Stomach (tissue), 9 donors: ENCODE measurements around the gene VSTM2L. TPM values are rescaled to one million over a fixed set of nuclear protein-coding genes. Genes with fewer than 3 reads are reported as not detected.

Experiments used
- DNase-seq, 2 donors: peaks; one replicate each; pipeline versions ENCODE4 v3.0.0 to v3.0.0-alpha.2; 2013 to 2019
- H3K27ac ChIP-seq, 5 donors: fragments of 200-600 bp in 4 of 5; sonication (generic) in 4 of 5; one replicate each; pipeline ENCODE4 v1.5.1; 2013 to 2019; ENCODE audit warnings: mild to moderate bottlenecking in 1 of 5, moderate library complexity in 1 of 5
- H3K27me3 ChIP-seq, 3 donors: fragments of 200-600 bp; sonication (generic); one replicate each; pipeline ENCODE4 v1.5.1; 2017 to 2019; ENCODE audit warnings: mixed run types in 1 of 3
- H3K36me3 ChIP-seq, 4 donors: fragments of 200-600 bp; sonication (generic); 1 replicate in 3 of 4; 2 replicates in 1 of 4; pipeline ENCODE4 v1.5.1; 2016 to 2019
- H3K4me1 ChIP-seq, 4 donors: fragments of 200-600 bp; sonication (generic); one replicate each; pipeline ENCODE4 v1.5.1; 2016 to 2019
- H3K4me3 ChIP-seq, 4 donors: fragments of 200-600 bp; sonication (generic) in 3 of 4; one replicate each; pipeline ENCODE4 v1.5.1; 2016 to 2019; ENCODE audit warnings: mild to moderate bottlenecking in 1 of 4
- H3K9me3 ChIP-seq, 4 donors: fragments of 200-600 bp; sonication (generic); one replicate each; pipeline ENCODE4 v1.5.1; 2016 to 2019
- EP300 ChIP-seq: sonication (generic); formaldehyde crosslinking; IDR thresholded peaks from one replicate; pipeline ENCODE4 v1.6.1; 2017; ENCODE audit warnings: antibody characterized with exemption
- POLR2A ChIP-seq, 4 donors: fragments of 450-650 bp; IDR thresholded peaks; one replicate each; pipeline ENCODE4 v1.6.1; 2016; ENCODE audit warnings: antibody characterized with exemption in 4 of 4, control low read depth in 2 of 4, mild to moderate bottlenecking in 1 of 4, moderate library complexity in 1 of 4
- POLR2AphosphoS5 ChIP-seq, 3 donors: sonication (generic); formaldehyde crosslinking; IDR thresholded peaks; one replicate each; pipeline ENCODE4 v1.6.1; 2016; ENCODE audit warnings: antibody characterized with exemption in 3 of 3
- WGBS, 5 donors: extraction: QIAGEN DNeasy Blood & Tissue Kit in 3 of 5; methylation state at CpG; one replicate each; pipeline versions ENCODE4 v1.1.5 to v1.1.7; 2013 to 2018; 5-methylcytosine and 5-hydroxymethylcytosine counted together
- intact Hi-C: fragments of 100-400 bp; cut with DNase I; formaldehyde crosslinking; loops from one replicate; pipeline ENCODE4 v1.15.1; 2023; ENCODE audit warnings: low total_unique reads
- polyA plus RNA-seq, 3 donors: library from polyadenylated mRNA; stranded (reverse); fragments of 200-250 nt; gene quantifications; one replicate each; pipeline ENCODE4 v1.2.3, GENCODE V29; 2013
- total RNA-seq, 5 donors: library from RNA; depleted of rRNA; stranded (reverse); fragments of >200 nt; gene quantifications; one replicate each; pipeline versions ENCODE4 v1.1.0 to v1.2.3, GENCODE V29; 2014 to 2016
- TF ChIP-seq, protein P1 (sequence below), 7 experiments: fragments of 450-650 bp in 4 of 7; fragments of 200-600 bp in 3 of 7; sonication (generic) in 3 of 7; IDR thresholded peaks; one replicate each; pipeline ENCODE4 v1.5.1; 2016 to 2019; ENCODE audit warnings: antibody characterized with exemption in 7 of 7, control low read depth in 2 of 7, mild to moderate bottlenecking in 1 of 7
- donor health status: healthy with polysubstance abuse.
- donor health status: Bipolar disorder and iron deficiency.
- donor health status: healthy.

The VSTM2L gene
- total and polyA plus RNA-seq, 8 donors: 1.1 to 18.3 (median 3.4) TPM; not detected in 2

DNA sequence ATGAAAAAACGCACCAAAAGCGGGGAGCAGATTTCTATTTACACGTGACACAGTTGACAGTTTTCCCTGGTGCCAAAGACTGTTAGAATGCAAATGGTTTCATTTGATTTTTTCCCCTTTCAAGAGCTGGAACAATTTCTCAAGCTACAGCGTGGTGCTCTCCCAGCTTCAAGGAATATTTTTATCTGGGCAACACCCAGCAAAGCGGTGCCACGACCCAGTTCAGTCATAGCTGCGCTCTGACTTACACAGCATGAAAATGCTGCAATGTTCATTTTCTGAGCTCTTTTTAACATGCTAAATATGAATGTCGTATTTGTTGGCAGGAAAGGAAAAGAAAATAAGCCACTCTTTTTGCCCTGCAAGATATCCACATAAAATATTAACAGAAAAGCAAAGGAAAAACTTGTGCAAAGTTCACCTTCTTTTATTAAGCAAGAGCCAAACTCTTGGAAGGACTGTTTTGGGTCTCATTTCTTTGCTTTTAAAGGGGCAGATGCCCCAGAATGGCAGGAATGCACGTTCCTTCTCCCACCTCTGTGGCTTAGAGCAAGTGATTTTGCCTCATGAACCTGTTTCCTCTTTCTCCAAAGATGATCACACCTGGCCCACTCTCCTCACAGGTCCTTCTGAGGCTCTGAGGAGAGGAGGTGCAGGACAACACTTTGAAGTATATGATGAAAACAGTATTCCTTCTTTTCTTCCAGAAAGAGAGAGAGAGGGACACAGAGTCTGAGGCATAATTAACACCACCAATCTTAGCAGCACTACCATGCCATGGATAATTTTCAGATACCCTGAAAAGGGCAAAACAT lies 83.3 kb downstream of the VSTM2L start:
- H3K9me3 ChIP-seq: no peaks in the 10 kb centered on the region
- TF ChIP-seq POLR2AphosphoS5 (IDR thresholded peaks at IDR 0.05) (no peak), EP300 (no peak), POLR2A (IDR thresholded peaks at IDR 0.05) (no peak)
- TF ChIP-seq, protein P1, sequence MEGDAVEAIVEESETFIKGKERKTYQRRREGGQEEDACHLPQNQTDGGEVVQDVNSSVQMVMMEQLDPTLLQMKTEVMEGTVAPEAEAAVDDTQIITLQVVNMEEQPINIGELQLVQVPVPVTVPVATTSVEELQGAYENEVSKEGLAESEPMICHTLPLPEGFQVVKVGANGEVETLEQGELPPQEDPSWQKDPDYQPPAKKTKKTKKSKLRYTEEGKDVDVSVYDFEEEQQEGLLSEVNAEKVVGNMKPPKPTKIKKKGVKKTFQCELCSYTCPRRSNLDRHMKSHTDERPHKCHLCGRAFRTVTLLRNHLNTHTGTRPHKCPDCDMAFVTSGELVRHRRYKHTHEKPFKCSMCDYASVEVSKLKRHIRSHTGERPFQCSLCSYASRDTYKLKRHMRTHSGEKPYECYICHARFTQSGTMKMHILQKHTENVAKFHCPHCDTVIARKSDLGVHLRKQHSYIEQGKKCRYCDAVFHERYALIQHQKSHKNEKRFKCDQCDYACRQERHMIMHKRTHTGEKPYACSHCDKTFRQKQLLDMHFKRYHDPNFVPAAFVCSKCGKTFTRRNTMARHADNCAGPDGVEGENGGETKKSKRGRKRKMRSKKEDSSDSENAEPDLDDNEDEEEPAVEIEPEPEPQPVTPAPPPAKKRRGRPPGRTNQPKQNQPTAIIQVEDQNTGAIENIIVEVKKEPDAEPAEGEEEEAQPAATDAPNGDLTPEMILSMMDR (IDR thresholded peaks at IDR 0.05): no peak
- H3K27ac ChIP-seq: peak overlapping the region in 4 of 5 donors; percentile 69 to 79 (median 70)
- intact Hi-C loops: no loop called here
- 34 to 50% (median 40%) methylated on average over 9 of the region's 9 CpGs for WGBS, 5 donors
- peaks cover 0 to 35% (median 26%) of the 10 kb centered on the region in 4 donors for H3K36me3 ChIP-seq
- H3K4me1 ChIP-seq: peaks cover 32 to 68% (median 56%) of the 10 kb centered on the region in 4 donors
- no peak overlapping the region for H3K4me3 ChIP-seq
- H3K27me3 ChIP-seq: no peaks in the 10 kb centered on the region
- peak in 1 of 2 donors; percentile 40 for DNase-seq

DNA sequence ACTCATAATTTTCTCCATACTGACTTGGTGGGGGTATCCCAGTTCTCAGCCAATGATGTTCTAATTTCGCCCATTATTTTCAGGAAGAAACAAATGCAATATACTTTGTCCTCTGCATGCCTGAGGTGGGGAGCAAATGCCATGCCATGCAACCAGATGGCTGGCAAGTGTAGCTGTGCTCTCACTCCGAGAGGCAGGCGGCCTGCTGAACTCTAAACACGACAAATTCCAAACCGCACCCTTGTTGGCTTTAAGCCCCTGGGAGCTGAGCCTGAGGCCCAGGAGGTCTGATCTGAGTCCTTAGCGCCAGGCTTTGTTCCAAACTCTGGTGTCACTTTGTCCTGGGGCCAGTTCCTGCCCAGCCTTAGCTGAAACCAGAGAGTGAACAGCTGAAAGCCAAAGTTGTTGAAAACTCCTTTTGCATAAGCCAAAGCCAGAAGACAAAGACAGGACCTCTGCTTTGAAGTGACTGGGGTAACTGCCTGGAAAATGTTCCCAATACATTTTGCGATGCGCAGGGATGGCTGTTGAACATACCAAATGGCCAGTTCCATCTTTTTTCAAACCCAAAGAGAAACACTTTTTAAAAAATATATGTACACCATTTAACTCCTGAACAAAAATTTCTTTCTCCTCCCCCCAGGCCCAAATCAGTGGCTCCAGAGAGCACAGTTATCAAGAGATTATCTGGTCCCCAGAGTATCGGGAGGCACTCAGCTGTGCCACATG lies 84.1 kb downstream of the VSTM2L start:
- intact Hi-C loops: no loop called here
- H3K27me3 ChIP-seq: no peaks in the 10 kb centered on the region
- H3K4me3 ChIP-seq: no peak overlapping the region
- WGBS, 5 donors: 21 to 43% (median 32%) methylated on average over 9 of the region's 9 CpGs
- no peak for TF ChIP-seq EP300
- TF ChIP-seq POLR2AphosphoS5 (IDR thresholded peaks at IDR 0.05): peak in 2 of 3 donors; percentile 54 to 84
- no peak for TF ChIP-seq POLR2A (IDR thresholded peaks at IDR 0.05)
- TF ChIP-seq, protein P1 (IDR thresholded peaks at IDR 0.05): no peak
- peak; percentile 86 to 90 for DNase-seq
- no peaks in the 10 kb centered on the region for H3K9me3 ChIP-seq
- peak overlapping the region; percentile 32 to 79 (median 70) for H3K27ac ChIP-seq
- peaks cover 0 to 27% (median 18%) of the 10 kb centered on the region in 4 donors for H3K36me3 ChIP-seq
- H3K4me1 ChIP-seq: peaks cover 33 to 76% (median 63%) of the 10 kb centered on the region in 4 donors

DNA sequence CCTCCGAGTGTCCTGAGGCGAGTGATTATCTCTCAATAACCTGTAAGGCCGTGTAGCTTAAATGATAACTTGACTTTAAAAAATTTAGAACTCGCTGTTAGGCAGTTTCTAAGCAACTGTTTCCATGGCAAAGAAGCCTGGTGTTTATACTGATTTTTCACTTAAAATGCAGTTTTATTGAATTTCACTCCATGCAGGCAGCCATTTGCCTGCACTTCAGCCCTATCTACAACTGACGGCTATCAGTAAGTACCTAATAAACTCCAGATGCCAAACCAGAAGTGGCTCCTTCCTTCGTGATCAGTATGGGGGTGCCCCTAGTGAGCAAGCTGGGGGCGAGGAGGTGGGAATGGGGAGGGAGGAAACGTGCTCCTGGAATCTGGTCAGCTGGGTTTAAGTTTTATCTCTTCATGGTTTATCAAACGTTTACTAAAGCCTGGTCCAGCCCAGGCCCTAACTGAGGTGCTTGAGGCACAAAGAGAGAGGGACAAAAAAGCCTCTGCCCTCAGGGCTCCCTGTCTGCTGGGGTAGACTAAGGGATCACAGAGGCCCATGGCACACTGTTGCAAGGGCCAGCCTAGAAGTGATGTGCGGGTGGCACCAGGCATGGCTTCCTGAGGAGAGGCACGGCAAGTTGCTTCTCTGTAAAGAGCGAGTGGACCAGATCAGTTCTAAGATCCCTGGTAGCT lies 84.8 kb downstream of the VSTM2L start:
- DNase-seq: peak in 1 of 2 donors; percentile 46
- Histone ChIP-seq H3K9me3 (no peaks in the 10 kb centered on the region), H3K27ac (peak overlapping the region; percentile 1 to 79 (median 70)), H3K27me3 (no peaks in the 10 kb centered on the region), H3K36me3 (peaks cover 0 to 21% (median 15%) of the 10 kb centered on the region in 4 donors), H3K4me3 (no peak overlapping the region), H3K4me1 (peaks cover 33 to 83% (median 69%) of the 10 kb centered on the region in 4 donors)
- no peak for TF ChIP-seq EP300
- intact Hi-C loops: no loop called here
- WGBS, 5 donors: 47 to 72% (median 52%) methylated on average over 12 of the region's 12 CpGs

DNA sequence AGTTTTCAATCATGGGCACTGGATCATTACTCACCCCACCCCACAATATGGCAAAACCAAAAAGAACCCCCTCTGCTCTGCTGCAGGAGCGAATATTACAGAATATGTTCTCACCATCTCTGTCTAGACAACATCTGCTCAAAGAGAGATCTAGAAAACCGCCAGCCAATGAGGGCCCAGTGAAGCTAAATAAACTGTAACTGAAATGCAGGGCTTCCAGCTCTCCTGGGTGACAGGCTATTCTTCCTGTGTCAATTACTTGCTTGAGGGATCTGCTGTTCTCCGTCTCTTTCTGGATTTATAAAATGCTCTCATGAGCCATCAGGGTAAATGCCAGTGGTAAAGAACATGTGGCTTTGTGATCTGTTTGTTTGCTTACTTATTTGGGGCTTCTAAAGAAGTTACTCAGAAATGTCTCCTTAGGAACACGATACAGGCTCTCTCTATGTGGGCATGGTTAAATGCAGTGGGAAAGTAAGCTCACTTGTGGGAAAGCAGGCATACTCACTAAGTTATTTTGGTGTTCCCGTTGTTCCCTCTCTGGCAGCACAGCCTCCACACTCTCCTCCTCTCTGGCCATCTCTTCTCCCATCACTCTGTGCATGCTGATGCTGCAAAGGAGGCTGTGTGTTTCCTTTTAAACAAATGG lies 85.5 kb downstream of the VSTM2L start:
- Histone ChIP-seq H3K27ac (peak overlapping the region; percentile 1 to 79 (median 70)), H3K4me1 (peaks cover 32 to 90% (median 73%) of the 10 kb centered on the region in 4 donors), H3K27me3 (no peaks in the 10 kb centered on the region), H3K4me3 (no peak overlapping the region), H3K9me3 (no peaks in the 10 kb centered on the region), H3K36me3 (peaks cover 0 to 16% (median 9%) of the 10 kb centered on the region in 4 donors)
- TF ChIP-seq EP300 (no peak), POLR2AphosphoS5 (IDR thresholded peaks at IDR 0.05) (no peak), POLR2A (IDR thresholded peaks at IDR 0.05) (no peak)
- TF ChIP-seq, protein P1 (IDR thresholded peaks at IDR 0.05): no peak
- no peak for DNase-seq
- intact Hi-C loops: no loop called here
- 73 to 86% (median 81%) methylated on average over 5 of the region's 5 CpGs for WGBS, 5 donors
